GM19351 (cell line): ENCODE results near the gene AMZ1.
"Not testable (repeated sequence)": the region's sequence is repeated elsewhere in the genome, so short reads cannot be mapped to it uniquely, and the experiment has no call there.

Experiments used
- ATAC-seq: cut with Tn5 transposase; IDR thresholded peaks from one replicate; pipeline ENCODE4 v1.9.1; 2021; ENCODE audit warnings: mild to moderate bottlenecking, moderate library complexity; ENCODE audit not compliant: unreplicated experiment

Gene AMZ1

DNA sequence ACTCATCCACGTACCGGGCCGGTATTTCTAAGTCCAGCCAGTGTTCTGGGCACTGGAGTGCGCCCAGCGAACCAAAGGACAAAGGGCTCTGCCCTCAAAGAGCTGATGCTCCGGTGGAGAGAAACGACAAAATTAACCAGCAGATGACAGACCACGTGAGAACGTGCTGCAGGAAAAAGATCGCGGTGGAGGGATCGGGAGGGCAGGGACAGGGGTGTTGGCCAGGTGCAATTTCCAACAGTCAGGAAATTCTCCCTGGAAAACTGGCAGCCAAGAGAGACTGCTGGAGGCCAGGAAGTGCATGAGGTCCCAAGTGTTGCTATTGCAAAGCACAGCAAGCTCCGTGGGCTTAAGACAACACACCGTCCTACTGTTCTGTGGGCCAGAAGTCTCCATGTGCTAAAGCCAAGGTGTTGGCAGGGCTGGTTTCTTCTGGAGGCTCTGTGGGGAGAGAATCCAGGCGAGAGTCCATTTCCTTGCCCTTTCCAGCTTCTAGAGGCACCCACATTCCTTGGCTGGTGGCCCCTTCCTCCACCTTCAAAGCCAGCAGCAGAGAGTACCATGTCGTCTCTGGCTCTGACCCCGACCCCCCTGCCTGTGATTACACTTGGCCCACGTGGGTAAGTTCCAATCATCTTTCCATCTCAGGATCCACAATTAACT is 21.3 kb upstream of the AMZ1 start:
- ATAC-seq: no peak

DNA sequence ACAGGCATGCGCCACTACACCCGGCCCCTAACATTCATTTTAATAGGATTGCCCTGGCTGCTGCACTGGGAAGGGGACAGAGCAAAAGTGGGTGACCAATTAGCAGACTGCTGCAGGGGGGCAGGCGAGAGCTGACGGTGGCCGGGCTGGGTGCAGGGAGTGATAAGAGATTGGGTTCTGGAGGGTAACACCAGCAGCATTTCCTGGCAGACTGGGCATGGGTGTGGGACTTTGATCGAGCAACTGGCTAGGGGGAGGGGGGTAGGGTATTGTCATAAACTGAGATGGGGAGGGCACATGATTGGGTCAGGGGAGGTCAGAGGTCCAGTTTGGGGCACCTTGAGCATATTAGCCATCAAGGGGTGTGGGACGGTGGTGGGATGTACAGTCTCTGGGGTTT is 20.2 kb upstream of the AMZ1 start:
- no peak for ATAC-seq

DNA sequence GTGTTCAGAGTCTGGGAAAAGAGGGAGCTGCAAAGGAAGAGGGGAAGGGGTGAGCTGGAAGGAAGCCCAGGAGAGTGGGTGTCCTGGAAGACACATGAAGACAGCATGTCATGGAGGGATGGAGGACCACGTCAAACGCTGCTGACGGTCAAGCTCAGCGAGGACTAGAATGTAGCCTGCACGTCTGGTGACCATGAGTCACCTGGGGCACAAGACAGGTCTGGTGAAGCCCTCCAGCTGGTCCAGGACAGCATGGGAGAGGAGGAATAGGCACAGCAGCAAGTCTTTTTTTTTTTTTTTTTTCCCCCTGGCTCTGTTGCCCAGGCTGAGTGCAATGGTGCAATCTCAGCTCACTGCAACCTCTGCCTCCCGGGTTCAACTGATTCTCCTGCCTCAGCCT is 19.6 kb upstream of the AMZ1 start:
- no peak for ATAC-seq

DNA sequence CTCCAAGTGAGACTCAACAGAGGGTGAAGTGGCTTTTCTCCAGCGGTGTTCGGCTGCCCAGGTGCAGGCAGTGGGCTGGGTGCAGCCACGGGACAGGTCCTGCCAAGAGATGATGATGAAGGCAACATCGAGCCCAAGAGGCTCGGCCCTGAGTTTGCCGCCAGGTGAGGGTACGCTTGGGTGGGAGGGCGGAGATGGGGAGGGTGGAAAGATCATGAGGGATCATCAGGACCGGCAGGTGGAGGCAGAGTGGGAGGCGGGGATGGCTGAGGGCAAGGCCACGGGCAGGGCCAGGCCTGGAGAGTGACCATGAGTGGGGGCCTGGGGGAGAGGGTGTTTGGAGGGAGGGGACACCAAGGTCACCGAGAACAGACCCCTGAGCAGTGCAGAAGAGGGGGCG is 17.8 kb upstream of the AMZ1 start:
- ATAC-seq: no peak

DNA sequence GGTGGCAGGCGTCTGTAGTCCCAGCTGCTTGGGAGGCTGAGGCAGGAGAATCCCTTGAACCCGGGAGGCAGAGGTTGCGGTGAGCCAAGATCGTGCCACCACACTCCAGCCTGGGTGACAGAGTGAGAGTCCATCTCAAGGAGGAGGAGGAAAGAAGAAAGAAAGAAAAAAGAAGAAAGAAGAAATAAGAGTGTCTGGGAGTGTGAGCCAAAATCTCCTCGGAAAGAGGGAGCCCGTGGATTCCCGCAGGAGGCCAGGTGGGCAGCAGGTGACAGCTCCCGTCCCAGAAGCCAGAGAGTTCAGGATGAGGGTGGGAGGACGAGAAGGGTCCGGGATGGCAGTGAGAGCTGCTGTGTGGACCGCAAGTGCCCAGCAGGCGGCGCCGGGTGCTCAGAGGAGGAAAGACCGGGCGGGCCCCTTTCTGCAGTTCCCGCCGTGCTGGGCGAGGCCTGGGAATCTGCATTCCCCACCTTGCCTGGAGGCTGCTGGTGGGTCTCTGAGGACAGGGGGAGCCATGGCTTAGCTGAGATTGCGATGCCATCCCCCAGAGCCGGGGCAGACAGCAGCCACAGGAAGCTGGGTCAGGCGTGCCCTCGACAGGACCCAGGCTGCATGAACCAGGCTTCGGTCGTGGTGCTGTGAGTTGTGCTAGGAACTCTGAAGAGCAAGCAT is 17.1 kb upstream of the AMZ1 start:
- ATAC-seq: peak; percentile 70

DNA sequence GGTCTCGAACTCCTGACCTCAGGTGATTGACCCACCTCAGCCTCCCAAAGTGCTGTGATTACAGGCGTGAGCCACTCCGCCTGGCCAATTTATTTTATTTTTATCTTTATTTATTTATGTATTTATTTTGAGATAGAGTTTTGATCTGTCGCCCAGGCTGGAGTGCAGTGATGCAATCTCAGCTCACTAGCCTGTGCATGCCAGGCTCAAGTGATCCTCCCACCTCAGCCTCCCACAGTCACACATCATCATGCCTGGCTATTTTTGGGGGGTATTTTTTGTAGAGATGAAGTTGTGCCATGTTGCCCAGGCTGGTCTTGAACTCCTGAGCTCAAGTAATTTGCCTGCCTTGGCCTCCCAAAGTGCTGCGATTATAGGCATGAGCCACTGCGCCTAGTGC is 14.8 kb upstream of the AMZ1 start:
- ATAC-seq: not testable (repeated sequence)

DNA sequence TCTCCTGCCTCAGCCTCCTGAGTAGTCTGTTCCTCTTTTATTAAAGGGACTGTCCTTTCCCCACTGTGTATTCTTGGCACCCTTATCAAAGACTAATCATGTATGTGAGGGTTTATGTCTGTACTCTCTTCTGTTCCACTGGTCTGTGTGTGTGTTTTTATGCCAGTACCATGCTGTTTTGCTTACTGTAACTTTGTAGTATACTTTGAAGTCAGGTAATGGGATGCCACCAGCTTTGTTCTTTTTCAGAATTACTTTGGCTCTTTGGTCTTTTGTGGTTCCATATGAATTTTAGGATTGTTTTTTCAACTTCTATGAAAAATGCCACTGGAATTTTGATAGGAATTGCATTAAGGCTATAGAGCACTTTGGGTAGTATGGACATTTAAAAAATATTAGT is 14.1 kb upstream of the AMZ1 start:
- no peak for ATAC-seq

DNA sequence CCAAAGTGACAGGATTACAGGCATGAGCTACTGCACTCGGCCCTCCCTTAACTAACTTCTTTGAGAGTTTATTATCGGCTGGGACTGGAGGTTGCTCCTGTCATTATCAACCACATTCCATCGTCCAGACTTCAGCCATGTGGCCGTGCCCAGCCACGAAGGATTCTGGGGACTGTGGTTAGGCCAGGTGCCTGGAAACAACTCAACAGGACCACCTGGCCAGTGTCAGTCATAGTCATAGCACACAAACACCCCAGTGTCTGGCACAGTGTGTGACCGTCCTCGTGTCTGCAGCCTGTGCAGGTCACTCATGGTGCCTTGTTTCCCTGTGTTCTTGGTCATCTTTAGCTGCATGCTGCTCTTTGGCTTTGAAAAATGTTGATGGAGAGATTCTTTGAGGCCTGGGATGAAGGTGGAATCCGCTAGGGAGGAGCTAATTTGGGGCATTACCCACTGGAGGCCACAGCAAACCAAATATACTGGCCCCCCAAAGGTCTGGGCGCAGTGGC is 12.7 kb upstream of the AMZ1 start:
- no peak for ATAC-seq

DNA sequence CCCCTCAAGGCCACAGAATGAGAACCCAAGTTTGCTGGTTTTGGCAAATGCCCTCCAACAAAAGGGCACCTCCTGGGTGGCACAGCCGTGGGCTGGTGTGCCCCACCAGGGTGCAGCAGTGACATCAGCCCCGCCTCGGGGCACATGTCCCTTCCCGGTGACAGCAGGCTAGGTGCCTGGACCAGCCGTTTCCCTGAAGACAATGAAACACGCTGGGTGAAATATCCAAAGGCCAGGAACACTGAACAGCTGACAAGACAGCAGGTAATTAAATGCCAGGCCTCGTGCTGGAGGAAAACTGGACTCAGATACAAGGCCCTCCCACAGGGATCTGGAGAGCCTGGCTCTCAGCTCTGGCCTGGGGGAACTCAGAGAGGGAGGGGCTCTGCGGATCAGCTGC is 11.4 kb upstream of the AMZ1 start:
- ATAC-seq: not testable (repeated sequence)

DNA sequence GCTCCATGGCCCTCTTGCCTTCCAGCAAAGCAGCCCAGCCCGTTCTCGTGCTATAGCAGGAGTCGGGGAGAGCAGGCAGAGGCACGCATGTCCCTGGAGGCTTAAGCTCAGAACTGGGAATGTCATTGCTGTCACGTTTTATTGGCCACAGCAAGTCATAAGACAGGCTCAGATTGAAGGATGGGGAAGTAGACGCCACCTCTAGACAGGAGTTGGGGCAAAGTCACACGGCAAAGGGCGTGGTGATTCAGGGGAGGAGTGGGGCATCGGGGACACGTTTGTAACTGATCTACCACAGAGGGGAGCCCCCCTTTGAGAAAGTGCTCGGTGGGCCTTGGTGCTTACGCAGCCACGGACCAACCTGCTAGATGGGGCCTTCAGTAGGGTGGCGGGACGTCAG is 9.5 kb upstream of the AMZ1 start:
- ATAC-seq: not testable (repeated sequence)

DNA sequence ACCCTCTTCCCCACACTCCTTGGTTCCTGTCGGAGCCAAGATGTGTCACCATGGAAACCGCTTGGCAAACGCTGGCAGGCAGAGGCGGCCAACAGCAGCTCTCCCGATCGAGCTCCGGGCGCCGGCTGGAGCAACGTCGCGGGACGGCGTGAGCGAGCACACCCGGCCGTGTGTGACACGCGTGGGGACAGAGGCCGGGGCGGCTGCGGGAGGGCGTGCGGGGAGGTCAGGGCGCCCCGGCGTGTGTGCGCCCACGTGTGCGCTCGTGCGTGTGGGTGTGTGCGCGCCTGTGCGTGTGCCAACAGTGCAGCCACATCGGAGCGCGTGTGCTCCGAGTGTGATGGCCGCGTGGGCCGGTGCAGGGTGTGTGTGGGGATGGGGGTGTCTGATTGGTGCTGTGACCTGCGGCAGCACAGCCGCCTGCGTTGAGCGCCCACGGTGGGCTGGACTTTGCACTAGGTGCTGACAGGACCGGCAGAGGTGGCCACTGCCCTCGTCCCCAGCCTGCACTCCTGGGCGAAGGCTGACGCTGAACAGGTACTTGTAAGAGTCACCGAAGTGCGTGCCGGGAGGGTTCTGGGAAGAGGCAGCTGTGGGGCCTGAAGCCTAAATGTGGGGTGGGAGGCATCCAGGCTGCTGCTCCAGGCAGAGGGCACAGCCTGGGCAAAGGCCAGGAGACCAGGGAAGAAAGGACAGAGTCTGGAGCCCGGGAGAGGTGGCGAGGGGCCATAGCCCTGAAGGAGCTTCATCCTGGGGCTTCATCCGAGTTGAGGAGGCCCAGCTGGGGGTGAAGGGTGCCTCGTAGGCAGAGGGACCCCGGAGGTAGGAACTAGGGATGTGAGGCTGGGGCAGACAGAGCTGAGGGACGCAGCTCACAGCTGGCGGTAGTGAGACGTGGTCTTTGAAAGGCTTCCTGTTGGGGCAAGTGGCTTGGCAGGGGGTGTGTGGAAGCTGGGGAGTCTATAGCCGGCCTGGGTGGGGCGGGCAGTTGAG is 8.6 kb upstream of the AMZ1 start:
- not testable (repeated sequence) for ATAC-seq

DNA sequence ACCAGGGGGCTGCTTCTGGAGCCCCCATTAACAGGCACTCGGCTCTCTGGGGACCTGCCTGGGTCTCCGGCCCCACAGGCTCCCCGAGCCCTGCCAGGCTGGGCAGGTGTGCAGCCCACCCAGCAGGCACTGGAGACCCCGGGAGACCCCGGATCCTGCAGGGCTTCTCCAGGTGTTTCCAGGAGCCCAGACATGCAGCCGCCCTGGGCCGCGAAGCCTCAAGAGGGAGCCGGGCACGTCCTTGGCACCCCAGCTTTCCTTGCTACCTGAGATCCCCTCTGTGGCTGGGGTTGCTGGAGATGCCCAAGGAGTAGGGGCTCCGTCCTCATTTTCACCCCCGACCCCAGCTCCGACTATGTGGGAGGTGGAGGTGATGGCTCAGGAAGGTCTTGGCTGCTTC is 7.7 kb upstream of the AMZ1 start:
- ATAC-seq: no peak

DNA sequence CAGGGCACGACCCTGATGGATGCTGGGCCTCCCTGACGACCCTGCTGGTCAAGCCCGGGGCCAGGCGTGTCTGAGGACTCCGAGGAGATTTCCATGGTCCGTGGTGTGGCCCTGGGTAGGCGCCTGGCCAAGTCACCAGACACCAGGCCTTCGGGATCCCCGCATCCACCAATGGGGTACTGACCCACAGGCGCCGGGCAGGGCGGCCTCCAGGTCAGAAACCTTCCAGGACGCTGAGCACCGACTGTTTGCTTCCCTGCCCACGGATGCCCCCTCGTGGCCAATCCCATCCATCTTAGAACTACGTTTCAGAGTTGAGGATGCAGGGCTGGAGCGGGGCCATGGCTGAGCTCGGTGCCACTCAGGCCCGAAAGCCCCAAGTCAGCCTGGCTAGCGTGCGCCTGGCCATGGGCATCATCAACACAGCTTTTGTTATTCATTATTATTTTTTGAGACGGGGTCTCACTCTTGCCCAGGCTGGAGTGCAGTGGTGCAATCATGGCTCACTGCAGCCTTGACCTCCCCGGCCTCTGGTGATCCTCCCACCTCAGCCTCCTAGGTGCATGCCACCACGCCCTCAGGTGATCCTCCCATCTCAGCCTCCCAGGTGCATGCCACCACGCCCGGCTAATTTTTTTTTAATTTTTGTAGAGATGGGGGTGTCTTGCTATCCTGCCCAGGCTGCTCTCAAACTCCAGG is 7.1 kb upstream of the AMZ1 start:
- peak; percentile 54 for ATAC-seq

DNA sequence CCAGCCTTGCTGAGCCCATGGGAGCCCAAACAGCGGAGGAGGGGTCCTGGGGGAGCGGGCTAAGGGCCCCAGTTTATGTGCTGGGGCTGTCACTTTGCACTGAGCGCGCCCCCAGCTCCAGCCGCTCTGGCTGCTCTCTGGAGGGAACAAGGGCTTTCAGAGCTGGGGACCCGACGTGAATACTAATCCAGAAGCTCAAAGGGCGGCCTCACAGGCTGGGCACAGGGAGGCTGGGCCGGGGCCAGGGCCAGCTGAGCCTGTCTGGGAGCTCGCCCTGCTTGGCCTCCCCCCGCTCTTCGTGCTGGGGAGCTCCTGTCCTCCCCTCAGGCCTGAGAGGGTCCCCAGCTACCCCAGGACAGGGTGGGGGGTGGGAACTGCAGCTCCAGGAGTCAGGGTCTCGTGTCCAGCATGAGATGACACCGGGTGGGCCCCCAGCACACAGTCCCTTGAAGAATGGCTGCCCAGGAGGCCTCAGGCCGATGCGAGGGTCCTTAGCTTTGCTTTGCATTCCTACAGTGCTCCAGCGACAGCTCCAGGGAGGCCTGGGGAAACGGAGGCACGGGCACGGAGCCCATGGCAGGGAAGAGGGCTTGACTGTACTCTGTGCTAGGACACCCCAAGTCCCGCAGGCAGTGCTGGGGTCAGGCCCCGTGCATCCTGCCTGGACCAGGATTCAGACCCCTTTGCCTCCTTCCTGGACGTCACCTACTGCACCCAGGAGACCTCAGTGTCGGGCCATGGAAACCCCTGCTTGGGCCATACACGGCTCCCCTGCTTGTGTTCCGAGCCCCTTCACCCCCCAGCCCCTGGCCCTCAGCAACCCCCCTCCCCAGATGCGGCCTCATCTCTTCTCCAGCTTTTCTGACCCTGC is 5.8 kb upstream of the AMZ1 start:
- no peak for ATAC-seq

DNA sequence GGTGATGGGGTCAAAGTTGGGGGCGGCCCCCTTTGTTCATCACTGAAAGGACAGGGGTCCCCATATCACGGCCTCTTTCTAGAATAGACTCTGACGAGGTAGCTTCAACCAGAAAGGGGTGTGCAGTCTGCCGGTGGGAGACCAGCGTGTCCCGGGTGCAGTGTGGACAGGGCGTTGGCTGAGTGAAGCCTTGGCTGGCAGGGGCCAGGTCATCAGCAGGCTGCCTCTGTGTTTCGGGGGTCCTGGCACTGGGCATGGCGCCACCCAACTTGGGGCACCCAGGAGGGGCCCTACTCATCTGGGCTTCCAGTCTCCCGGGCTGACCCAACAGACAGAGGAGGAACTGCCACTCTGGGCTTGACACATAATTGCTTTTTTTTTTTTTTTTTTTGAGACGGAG is 3.5 kb upstream of the AMZ1 start:
- ATAC-seq: no peak

DNA sequence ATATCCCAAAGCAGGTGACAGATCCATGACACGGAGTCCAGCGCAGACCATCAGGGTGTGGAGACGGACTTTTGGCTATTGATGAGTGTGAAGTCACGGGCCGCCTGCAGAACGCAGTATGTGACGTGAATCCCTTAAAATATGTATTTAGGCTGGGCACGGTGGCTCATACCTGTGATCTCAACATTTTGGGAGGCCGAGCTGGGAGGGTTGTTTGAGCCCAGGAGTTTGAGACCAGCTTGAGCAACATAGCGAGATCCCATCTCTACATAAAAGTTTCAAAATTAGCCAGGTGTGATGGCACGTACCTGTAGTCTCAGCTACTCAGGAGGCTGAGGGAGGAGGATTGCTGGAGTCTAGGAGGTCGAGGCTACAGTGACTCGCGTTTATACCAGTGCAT is 1.9 kb upstream of the AMZ1 start:
- no peak for ATAC-seq

DNA sequence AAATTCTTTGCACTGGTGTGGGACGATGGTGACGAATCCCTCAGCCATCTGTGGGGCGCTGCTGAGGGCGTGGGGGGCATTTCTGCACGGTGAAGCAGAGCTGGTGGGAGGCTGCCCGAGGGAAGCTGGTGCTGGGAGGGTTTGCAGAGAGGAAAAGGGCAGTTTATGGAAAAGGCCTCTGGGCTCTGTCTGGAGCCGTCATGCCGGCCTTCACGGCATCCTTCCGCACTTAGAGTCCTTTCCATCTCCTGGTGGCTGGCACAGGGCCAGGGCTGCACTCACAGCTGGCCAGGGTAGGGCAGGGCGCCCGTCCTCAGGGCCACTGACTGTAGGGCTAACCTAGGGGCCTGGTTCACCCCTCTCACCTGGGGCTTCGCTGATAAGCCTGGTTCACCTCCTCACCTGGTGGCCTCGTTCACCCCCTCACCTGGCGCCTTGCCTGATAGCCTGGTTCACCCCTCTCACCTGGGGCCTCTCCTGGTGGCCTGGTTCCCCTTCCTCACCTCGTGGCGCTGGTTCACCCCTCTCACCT is 598 bp upstream of the AMZ1 start:
- no peak for ATAC-seq

DNA sequence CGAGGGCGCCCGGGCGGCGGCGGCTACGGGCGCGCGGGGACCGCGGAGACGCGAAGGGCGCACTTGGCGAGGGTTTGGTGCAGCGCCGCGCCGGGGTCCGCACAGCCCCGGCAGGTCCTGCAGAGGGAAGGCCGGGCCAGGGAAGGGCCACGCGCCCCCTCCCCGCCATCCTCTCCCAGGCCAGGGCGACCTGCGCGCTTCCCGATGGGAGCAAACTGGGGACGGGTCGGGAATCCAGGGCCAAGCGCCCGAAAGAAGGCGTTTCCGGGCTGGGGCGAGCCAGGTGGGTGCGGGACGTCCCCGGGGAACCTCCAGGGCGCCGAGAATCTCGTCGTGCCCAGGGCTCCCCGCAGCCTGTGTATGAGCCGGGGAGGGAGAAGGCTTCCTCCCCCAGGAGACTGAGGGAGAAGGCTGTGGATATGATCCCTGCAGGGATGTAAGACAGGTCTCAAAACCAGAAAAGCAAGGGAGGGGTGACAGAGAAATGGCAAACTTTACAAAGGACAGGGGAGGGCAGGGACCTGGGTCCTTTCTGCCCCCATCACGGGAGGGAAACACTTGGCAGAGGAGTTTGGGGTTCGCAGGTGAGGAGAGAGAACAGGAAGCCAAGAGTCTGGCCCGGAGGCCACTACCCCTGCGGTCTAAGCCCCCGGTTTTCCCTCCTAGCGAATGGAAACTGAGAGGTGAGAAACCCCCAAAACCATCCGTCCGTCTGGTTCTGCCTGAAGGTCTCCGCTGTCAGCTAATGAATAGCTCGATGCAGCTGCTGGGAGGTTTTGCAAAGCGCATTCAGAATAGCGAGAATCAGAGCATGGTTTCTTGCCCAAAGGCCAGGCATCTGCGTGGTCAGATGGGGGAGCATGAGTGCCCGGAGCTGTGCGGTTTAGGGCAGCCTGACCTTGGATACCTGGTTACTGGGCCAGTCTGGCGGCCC is 674 bp downstream of the AMZ1 start:
- ATAC-seq: peak; percentile 78
